Loucy (cell line): ENCODE data around the gene KRT13.

Experiments
- EZH2phosphoT487 ChIP-seq: fragments of 200-600 bp; IDR thresholded peaks from 2 replicates; pipeline ENCODE4 v1.6.1; 2018; ENCODE audit warnings: antibody characterized with exemption, mild to moderate bottlenecking, moderate library complexity, borderline replicate concordance
- TF ChIP-seq, protein P1 (sequence below): fragments of 200-600 bp; sonication (generic); conservative IDR thresholded peaks from 2 replicates; pipeline ENCODE4 v1.5.1; 2014; ENCODE audit warnings: mild to moderate bottlenecking, antibody characterized with exemption, low read length

DNA sequence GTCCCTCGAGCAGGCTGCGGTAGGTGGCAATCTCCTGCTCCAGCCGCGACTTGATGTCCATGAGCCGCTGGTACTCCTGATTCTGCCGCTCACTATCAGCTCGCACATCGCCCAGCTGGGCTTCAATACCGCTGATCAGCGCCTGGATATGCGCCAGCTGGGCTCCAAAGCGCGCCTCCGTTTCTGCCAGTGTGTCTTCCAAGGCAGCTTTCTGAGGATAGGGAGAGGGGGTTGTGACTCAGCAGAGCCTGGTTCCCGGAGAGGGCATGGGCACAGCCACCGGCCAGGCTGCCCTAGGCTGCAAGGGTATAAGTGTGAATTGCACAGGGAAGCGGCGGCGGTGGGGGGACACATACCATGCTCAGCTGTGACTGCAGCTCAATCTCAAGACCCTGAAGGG is 18.4 kb upstream of the KRT13 start:
- TF ChIP-seq, protein P1, sequence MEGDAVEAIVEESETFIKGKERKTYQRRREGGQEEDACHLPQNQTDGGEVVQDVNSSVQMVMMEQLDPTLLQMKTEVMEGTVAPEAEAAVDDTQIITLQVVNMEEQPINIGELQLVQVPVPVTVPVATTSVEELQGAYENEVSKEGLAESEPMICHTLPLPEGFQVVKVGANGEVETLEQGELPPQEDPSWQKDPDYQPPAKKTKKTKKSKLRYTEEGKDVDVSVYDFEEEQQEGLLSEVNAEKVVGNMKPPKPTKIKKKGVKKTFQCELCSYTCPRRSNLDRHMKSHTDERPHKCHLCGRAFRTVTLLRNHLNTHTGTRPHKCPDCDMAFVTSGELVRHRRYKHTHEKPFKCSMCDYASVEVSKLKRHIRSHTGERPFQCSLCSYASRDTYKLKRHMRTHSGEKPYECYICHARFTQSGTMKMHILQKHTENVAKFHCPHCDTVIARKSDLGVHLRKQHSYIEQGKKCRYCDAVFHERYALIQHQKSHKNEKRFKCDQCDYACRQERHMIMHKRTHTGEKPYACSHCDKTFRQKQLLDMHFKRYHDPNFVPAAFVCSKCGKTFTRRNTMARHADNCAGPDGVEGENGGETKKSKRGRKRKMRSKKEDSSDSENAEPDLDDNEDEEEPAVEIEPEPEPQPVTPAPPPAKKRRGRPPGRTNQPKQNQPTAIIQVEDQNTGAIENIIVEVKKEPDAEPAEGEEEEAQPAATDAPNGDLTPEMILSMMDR: no peak
- TF ChIP-seq EZH2phosphoT487: no peak
